Fibroblast of the aortic adventitia (primary cell): ENCODE data around the gene SMNDC1. TPM values are rescaled to one million over a fixed set of nuclear protein-coding genes. Genes with fewer than 3 reads are reported as not detected.

ENCODE experiments used
- DNase-seq: peaks from one replicate; pipeline ENCODE4 v3.0.0-alpha.2; 2010; ENCODE audit warnings: low read depth
- H3K4me3 ChIP-seq: 2 replicates; pipeline ENCODE4 v1.5.1; 2011; ENCODE audit warnings: low read depth, mild to moderate bottlenecking, control low read depth, low read length, moderate library complexity
- total RNA-seq: library from RNA; depleted of rRNA; stranded (reverse); fragments of >200 nt; gene quantifications from 2 replicates; pipeline ENCODE4 v1.2.3, GENCODE V29; 2012; ENCODE audit warnings: low replicate concordance
- TF ChIP-seq, protein P1 (sequence below): IDR thresholded peaks from 2 replicates; pipeline ENCODE4 v1.5.1; 2011; ENCODE audit warnings: mild to moderate bottlenecking, low read length, control low read depth, inconsistent platforms; ENCODE audit not compliant: insufficient read depth

The SMNDC1 gene
- total RNA-seq, 1 donor: 8.9 TPM

DNA sequence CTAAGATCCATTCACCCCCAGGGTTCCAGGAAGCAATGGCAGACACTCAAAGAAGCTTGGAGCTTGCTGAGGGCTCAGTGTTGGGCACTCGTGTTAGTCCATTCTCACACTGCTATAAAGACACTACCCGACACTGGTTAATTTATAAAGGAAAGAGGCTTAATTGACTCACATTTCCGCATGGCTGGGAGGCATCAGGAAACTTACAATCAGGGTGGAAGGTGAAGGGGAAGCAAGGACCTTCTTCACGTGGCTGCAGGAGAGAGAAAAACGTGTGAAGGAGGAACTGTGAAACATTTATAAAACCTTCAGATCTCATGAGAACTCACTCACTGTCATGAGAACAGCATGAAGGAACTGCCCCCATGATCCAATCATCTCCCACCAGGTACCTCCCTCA, 44.7 kb upstream of the SMNDC1 start:
- no peak for DNase-seq
- no peak overlapping the region for H3K4me3 ChIP-seq
- TF ChIP-seq, protein P1, sequence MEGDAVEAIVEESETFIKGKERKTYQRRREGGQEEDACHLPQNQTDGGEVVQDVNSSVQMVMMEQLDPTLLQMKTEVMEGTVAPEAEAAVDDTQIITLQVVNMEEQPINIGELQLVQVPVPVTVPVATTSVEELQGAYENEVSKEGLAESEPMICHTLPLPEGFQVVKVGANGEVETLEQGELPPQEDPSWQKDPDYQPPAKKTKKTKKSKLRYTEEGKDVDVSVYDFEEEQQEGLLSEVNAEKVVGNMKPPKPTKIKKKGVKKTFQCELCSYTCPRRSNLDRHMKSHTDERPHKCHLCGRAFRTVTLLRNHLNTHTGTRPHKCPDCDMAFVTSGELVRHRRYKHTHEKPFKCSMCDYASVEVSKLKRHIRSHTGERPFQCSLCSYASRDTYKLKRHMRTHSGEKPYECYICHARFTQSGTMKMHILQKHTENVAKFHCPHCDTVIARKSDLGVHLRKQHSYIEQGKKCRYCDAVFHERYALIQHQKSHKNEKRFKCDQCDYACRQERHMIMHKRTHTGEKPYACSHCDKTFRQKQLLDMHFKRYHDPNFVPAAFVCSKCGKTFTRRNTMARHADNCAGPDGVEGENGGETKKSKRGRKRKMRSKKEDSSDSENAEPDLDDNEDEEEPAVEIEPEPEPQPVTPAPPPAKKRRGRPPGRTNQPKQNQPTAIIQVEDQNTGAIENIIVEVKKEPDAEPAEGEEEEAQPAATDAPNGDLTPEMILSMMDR: no peak

DNA sequence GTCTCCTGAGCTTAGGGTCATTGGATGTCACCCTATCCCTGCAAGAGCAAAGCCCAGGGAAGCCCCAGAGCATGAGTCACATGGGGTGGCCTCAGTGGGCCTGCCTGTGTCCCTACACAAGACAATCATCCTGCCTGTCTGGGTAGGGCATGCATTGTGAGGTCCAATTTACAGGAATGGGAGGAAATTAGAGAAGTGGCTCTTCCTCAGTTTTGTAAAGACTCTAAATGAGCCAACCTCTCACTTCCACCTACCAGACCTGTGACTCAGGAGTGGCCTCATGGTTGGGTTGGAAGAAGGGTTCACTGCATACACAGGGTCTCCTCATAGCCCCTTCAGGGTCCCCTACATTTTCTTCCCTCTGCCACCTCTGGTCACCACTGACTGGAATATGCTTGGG, 43.6 kb upstream of the SMNDC1 start:
- TF ChIP-seq, protein P1: no peak
- no peak for DNase-seq
- no peak overlapping the region for H3K4me3 ChIP-seq

DNA sequence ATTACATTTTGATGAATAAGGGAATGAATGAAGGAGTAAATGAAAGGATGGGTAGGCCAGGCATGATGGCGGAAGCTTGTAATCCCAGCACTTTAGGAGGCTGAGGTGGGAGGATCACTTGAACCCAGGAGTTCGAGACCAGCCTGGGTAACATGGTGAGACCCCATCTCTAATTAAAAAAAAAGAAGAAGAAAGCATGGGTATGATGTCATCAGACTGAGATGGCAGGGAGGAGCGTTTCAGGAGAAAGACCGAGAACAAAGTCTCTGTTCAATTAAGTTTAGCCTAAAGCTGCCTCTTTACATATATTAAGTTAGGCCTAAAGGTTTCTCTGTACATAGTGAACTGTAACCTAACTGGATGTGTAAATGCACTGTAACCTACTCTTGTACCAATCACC, 42.2 kb upstream of the SMNDC1 start:
- TF ChIP-seq, protein P1: no peak
- no peak for DNase-seq
- H3K4me3 ChIP-seq: no peak overlapping the region

DNA sequence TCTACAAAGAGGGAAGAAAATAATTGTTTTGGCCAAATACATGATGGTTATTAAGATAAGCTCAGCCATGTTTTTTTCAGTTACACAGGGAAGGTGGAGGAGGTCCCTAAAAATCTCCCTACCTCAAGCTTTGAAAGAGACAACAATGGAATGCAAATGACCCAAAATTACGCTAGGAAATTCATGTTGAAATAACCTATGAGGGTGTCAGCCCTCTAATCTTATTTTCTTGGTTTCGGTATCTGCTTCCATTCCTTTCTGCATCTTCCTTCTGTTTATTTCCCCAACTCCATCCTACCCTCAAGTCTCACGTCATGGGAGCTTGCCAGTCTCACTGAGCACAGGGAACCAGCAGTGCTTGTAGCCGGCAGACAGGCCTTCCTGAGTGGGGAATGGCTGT, 40.6 kb upstream of the SMNDC1 start:
- DNase-seq: no peak
- TF ChIP-seq, protein P1: no peak
- no peak overlapping the region for H3K4me3 ChIP-seq

DNA sequence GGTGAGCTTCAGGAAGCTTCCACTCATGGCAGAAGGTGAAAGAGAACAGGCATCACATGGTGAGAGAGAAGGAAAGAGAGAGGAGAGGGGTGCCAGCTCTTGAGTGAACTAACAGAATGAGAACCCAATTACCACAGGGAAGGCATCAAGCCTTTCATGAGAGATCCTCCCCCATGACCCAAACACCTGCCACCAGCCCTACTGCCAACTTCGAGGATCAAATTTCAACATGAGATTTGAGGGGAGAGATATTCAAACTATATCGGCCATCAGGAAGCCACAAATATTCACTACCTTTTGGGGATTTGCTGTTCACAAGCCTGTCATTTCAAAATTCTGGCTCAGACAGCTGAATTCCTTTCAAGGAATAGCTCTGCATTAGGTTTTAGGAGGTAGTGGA, 39.9 kb upstream of the SMNDC1 start:
- DNase-seq: no peak
- H3K4me3 ChIP-seq: no peak overlapping the region
- TF ChIP-seq, protein P1: no peak

DNA sequence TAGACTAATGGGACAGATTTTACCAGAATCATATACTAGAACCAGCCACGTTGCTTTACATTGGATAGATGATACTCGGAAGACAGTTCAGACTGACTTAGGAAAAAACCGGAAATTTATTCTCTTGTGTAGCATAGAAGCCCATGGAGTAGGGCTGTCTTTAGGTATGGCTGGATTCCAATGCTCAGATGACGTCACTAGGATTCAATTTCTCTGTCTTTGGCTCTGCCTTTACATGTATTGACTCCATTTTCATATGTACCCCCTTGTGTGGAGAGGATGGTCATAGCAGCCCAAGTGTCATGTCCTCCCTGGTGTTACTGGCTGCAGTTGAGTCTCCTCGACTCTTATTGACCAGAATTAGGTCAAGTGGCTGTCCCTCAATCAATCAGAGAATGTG, 39.2 kb upstream of the SMNDC1 start:
- TF ChIP-seq, protein P1: no peak
- DNase-seq: no peak
- no peak overlapping the region for H3K4me3 ChIP-seq

DNA sequence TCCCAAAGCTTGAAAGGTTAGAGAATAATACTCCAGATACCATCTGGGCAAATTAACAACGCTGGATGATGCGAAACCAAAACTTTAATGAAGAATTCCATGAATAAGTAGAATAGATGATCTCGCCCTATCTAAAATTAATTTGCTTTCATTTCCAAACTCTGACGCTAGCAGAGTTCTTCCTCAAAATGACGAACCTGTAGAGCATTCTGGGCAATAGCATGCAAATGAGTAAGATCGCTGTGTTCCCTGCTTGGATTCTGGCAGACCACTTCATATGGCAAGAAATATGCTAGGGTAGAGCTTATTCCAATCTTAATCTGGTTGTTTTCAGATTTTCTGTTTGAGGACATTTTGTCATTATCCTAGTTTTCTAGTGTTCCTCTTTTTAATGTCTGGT, 36.1 kb upstream of the SMNDC1 start:
- DNase-seq: peak; percentile 57
- H3K4me3 ChIP-seq: no peak overlapping the region
- TF ChIP-seq, protein P1: no peak
